K562 (cell line): Measurements from ENCODE around the gene ETV4. TPM values are rescaled to one million over a fixed set of nuclear protein-coding genes. Genes with fewer than 3 reads are reported as not detected.

Source experiments
- BHLHE40 ChIP-seq: IDR thresholded peaks from 2 replicates; pipeline ENCODE4 v1.6.1; 2011; ENCODE audit warnings: low read length, improper control_type of control experiment
- CEBPG ChIP-seq, 3 experiments: fragments of 200-800 bp in 1 of 3; sonication (Bioruptor generic) in 1 of 3; sonication (generic) in 1 of 3; formaldehyde crosslinking in 1 of 3; IDR thresholded peaks in 2 of 3; conservative IDR thresholded peaks in 1 of 3; 2 replicates each; pipeline versions ENCODE4 v1.6.1 to v1.8.0; 2016 to 2022; ENCODE audit warnings: missing compliant biosample characterization in 2 of 3, missing genetic modification characterization in 2 of 3, mild to moderate bottlenecking in 1 of 3, missing genetic modification reagents in 1 of 3
- CGGBP1 ChIP-seq: fragments of 250-450 bp; sonication (Bioruptor Pico); IDR thresholded peaks from 2 replicates; pipeline ENCODE4 v1.9.0; 2021; ENCODE audit warnings: mild to moderate bottlenecking
- CTCF ChIP-seq, 3 experiments: IDR thresholded peaks in 2 of 3; conservative IDR thresholded peaks in 1 of 3; 2 replicates each; pipeline ENCODE4 v1.5.1; 2011 to 2012; ENCODE audit warnings: low read length in 3 of 3, mild to moderate bottlenecking in 3 of 3, control low read depth in 2 of 3, improper control_type of control experiment in 1 of 3, inconsistent platforms in 1 of 3, low read depth in 1 of 3, mixed read lengths in 1 of 3, moderate library complexity in 1 of 3; ENCODE audit not compliant: insufficient read depth in 2 of 3
- HDAC1 ChIP-seq, 2 experiments: fragments of 450-650 bp; IDR thresholded peaks; 2 replicates each; pipeline ENCODE4 v1.6.1; 2016 to 2017; ENCODE audit warnings: inconsistent platforms in 1 of 2, mild to moderate bottlenecking in 1 of 2, moderate library complexity in 1 of 2
- NFIX ChIP-seq: fragments of 250-450 bp; sonication (Bioruptor Pico); IDR thresholded peaks from 2 replicates; pipeline ENCODE4 v1.4.0; 2020; ENCODE audit warnings: low read depth, mild to moderate bottlenecking, moderate library complexity
- NR3C1 ChIP-seq: sonication (generic); formaldehyde crosslinking; IDR thresholded peaks from 2 replicates; pipeline ENCODE4 v1.8.1; 2022; ENCODE audit warnings: missing genetic modification reagents
- SIN3A ChIP-seq, 2 experiments: fragments of 150-350 bp in 1 of 2; IDR thresholded peaks; 2 replicates each; pipeline ENCODE4 v1.6.1; 2011 to 2016; ENCODE audit warnings: borderline replicate concordance in 2 of 2, low read depth in 2 of 2, low read length in 2 of 2, mild to moderate bottlenecking in 2 of 2, moderate library complexity in 2 of 2; ENCODE audit not compliant: control insufficient read depth in 1 of 2
- SIRT6 ChIP-seq: IDR thresholded peaks from one replicate; pipeline ENCODE4 v1.6.1; 2012; ENCODE audit warnings: low read depth, mild to moderate bottlenecking, control low read depth, inconsistent platforms, low read length, moderate library complexity
- SMAD3 ChIP-seq: fragments of 450-650 bp; formaldehyde crosslinking; conservative IDR thresholded peaks from 2 replicates; pipeline ENCODE4 v1.4.0; 2020; ENCODE audit warnings: mild to moderate bottlenecking
- TCF7L2 ChIP-seq: fragments of 150-350 bp; IDR thresholded peaks from 2 replicates; pipeline ENCODE4 v1.6.1; 2016; ENCODE audit warnings: low read depth, mild to moderate bottlenecking, low read length, moderate library complexity
- TOE1 ChIP-seq, 2 experiments: fragments of 450-650 bp in 1 of 2; sonication (generic) in 1 of 2; formaldehyde crosslinking in 1 of 2; IDR thresholded peaks; 2 replicates each; pipeline versions ENCODE4 v1.7.1 to v1.8.0; 2016 to 2022; ENCODE audit warnings: borderline replicate concordance in 2 of 2, mild to moderate bottlenecking in 2 of 2, antibody characterized with exemption in 1 of 2, inconsistent platforms in 1 of 2, low read depth in 1 of 2, missing genetic modification reagents in 1 of 2, moderate library complexity in 1 of 2
- VEZF1 ChIP-seq: fragments of 200-800 bp; sonication (Bioruptor generic); IDR thresholded peaks from 2 replicates; pipeline ENCODE4 v1.6.1; 2017; ENCODE audit warnings: missing genetic modification characterization, missing compliant biosample characterization
- ZBTB5 ChIP-seq: fragments of 450-650 bp; IDR thresholded peaks from 2 replicates; pipeline ENCODE4 v1.6.1; 2017; ENCODE audit warnings: antibody characterized with exemption
- ZC3H4 ChIP-seq: sonication (generic); formaldehyde crosslinking; IDR thresholded peaks from 2 replicates; pipeline ENCODE4 v1.9.0; 2021; ENCODE audit warnings: missing genetic modification reagents, borderline replicate concordance
- ZNF740 ChIP-seq, 3 experiments: fragments of 200-800 bp in 1 of 3; sonication (Bioruptor generic) in 1 of 3; sonication (generic) in 1 of 3; formaldehyde crosslinking in 1 of 3; IDR thresholded peaks; 2 replicates each; pipeline versions ENCODE4 v1.6.1 to v1.8.0; 2016 to 2022; ENCODE audit warnings: mild to moderate bottlenecking in 2 of 3, missing compliant biosample characterization in 2 of 3, missing genetic modification characterization in 2 of 3, missing genetic modification reagents in 1 of 3
- ZNF76 ChIP-seq: fragments of 250-450 bp; sonication (Bioruptor Pico); IDR thresholded peaks from 2 replicates; pipeline ENCODE4 v1.4.0; 2020; ENCODE audit warnings: mild to moderate bottlenecking, moderate library complexity, borderline replicate concordance
- polyA plus RNA-seq, 8 experiments: library from polyadenylated mRNA; depleted of rRNA in 4 of 8; stranded (reverse) in 5 of 8; unstranded in 3 of 8; fragments of >200 nt; fragmentation: Nextera tagmentation in 2 of 8; fragmentation: Illumina TruSeq in 1 of 8; extraction: Ambion mirVana in 2 of 8; extraction: Trizol in 1 of 8; gene quantifications; 2 replicates each; pipeline versions ENCODE4 v1.2.1 to v1.2.3, GENCODE V29; 2011 to 2014; ENCODE audit warnings: inconsistent platforms in 1 of 8, missing spikeins in 1 of 8
- total RNA-seq, 7 experiments: library from RNA; depleted of rRNA in 6 of 7; stranded (reverse); fragments of >200 nt in 6 of 7; fragmentation: Illumina TruSeq in 2 of 7; extraction: Trizol in 2 of 7; gene quantifications; 2 replicates each; pipeline versions ENCODE4 v1.2.1 to v1.2.3, GENCODE V29; 2011 to 2021; ENCODE audit warnings: low replicate concordance in 1 of 7

ETV4 gene
- total and polyA plus RNA-seq, 9 of the 15 experiments (the other 6 are each of a cell fraction or from before 2014, with no cell fraction given): 5.5 to 66.3 (median 28.2) TPM

GRCh38 chr17:43483674-43484551 is 62.2 kb downstream of the ETV4 start, which contains the start of gene DHX8 (continued):
- TF ChIP-seq BHLHE40 (peak; percentile 51), TOE1 (IDR thresholded peaks at IDR 0.05; ENCODE audit: borderline replicate concordance) (peak; percentile 51), TOE1 (CRISPR knock-in tag; IDR thresholded peaks at IDR 0.05; ENCODE audit: borderline replicate concordance, low read depth) (no peak), VEZF1 (peak; percentile 52; the same call in 1 of the 2 replicates), HDAC1 (IDR thresholded peaks at IDR 0.05) (peak in 1 of 2 experiments; percentile 85; a peak in 2 of 4 replicates), ZC3H4 (CRISPR knock-in tag) (no peak), SIRT6 (no peak), CGGBP1 (CRISPR knock-in tag) (no peak), ZBTB5 (no peak), ZNF76 (no peak), ZNF740 (CRISPR knock-in tag; IDR thresholded peaks at IDR 0.05) (peak; percentile 78), ZNF740 (tag; IDR thresholded peaks at IDR 0.05) (no peak), CTCF (IDR thresholded peaks at IDR 0.05 in 2 of 3, conservative IDR thresholded peaks at IDR 0.05 in 1 of 3; ENCODE audit: insufficient read depth in 2 of 3, low read depth in 1 of 3, low read length in 3 of 3) (peak; percentile 100), CEBPG (CRISPR knock-in tag; IDR thresholded peaks at IDR 0.05) (no peak), CEBPG (tag; conservative IDR thresholded peaks at IDR 0.05 in 1 of 2, IDR thresholded peaks at IDR 0.05 in 1 of 2) (no peak), NFIX (CRISPR knock-in tag) (no peak), TCF7L2 (no peak), SMAD3 (no peak), NR3C1 (no peak), SIN3A (IDR thresholded peaks at IDR 0.05; ENCODE audit: borderline replicate concordance in 2 of 2, control insufficient read depth in 1 of 2, low read depth in 2 of 2, low read length in 2 of 2) (peak; percentile 71 to 81; a peak in 2 of 4 replicates)
